Endodermal cell (in vitro differentiated cells): ENCODE results near the gene CACNA2D1. TPM values are rescaled to one million over a fixed set of nuclear protein-coding genes. Genes with fewer than 3 reads are reported as not detected.
"Not testable (repeated sequence)": the region's sequence is repeated elsewhere in the genome, so short reads cannot be mapped to it uniquely, and the experiment has no call there.

Source experiments
- DNase-seq: peaks from one replicate; pipeline ENCODE4 v3.0.0-alpha.2; 2017
- H3K27ac ChIP-seq: 2 replicates; pipeline ENCODE4 v1.5.1; 2013; ENCODE audit warnings: mild to moderate bottlenecking, low read depth, low read length, moderate library complexity
- H3K27me3 ChIP-seq: 2 replicates; pipeline ENCODE4 v1.6.1; 2013; ENCODE audit warnings: mild to moderate bottlenecking, low read length, moderate library complexity; ENCODE audit not compliant: insufficient read depth, control insufficient read depth, poor library complexity, severe bottlenecking
- H3K36me3 ChIP-seq: 2 replicates; pipeline ENCODE4 v1.7.0; 2013; ENCODE audit warnings: mild to moderate bottlenecking, low read length, moderate library complexity; ENCODE audit not compliant: control insufficient read depth, insufficient read depth
- H3K4me1 ChIP-seq: one replicate; pipeline ENCODE4 v1.7.0; 2013; ENCODE audit warnings: low read length; ENCODE audit not compliant: control insufficient read depth, insufficient read depth
- H3K4me3 ChIP-seq: 2 replicates; pipeline ENCODE4 v1.5.1; 2013; ENCODE audit warnings: mild to moderate bottlenecking, low read length, moderate library complexity
- H3K9ac ChIP-seq: 2 replicates; pipeline ENCODE4 v1.6.1; 2013; ENCODE audit warnings: mild to moderate bottlenecking, low read length, moderate library complexity; ENCODE audit not compliant: poor library complexity, severe bottlenecking; ENCODE audit errors: extremely low read depth
- H3K9me3 ChIP-seq: 2 replicates; pipeline ENCODE4 v1.6.1; 2013; ENCODE audit warnings: mild to moderate bottlenecking, low read length, moderate library complexity; ENCODE audit not compliant: control insufficient read depth
- H3K27ac Mint-ChIP-seq: 2 replicates; pipeline ENCODE4 v1.8.0; 2020; ENCODE audit warnings: mixed read lengths
- H3K27me3 Mint-ChIP-seq: 2 replicates; pipeline ENCODE4 v1.8.0; 2021; ENCODE audit warnings: mild to moderate bottlenecking, mixed read lengths; ENCODE audit not compliant: insufficient read depth
- H3K36me3 Mint-ChIP-seq: 2 replicates; pipeline ENCODE4 v1.8.0; 2020; ENCODE audit warnings: low read depth, mixed read lengths
- H3K4me1 Mint-ChIP-seq: 2 replicates; pipeline ENCODE4 v1.8.0; 2020; ENCODE audit warnings: mixed read lengths
- H3K4me3 Mint-ChIP-seq: 2 replicates; pipeline ENCODE4 v1.8.0; 2020; ENCODE audit warnings: mild to moderate bottlenecking, moderate library complexity, mixed read lengths
- H3K9me3 Mint-ChIP-seq: 2 replicates; pipeline ENCODE4 v1.8.0; 2020; ENCODE audit warnings: mild to moderate bottlenecking, mixed read lengths
- CTCF ChIP-seq: fragments of 200-600 bp; sonication (generic); conservative IDR thresholded peaks from 2 replicates; pipeline ENCODE4 v1.5.0; 2021; ENCODE audit warnings: antibody characterized with exemption, mild to moderate bottlenecking
- WGBS, 2 experiments: methylation state at CpG; one replicate each; pipeline versions ENCODE4 v1.1.5 to v1.1.7; 2013; ENCODE audit warnings: missing lambda C conversion rate in 2 of 2, mixed read lengths in 1 of 2; ENCODE audit not compliant: insufficient coverage in 1 of 2, insufficient read length in 1 of 2; 5-methylcytosine and 5-hydroxymethylcytosine counted together
- total RNA-seq, 2 donors: library from RNA; stranded (reverse); fragmentation: NEBNext Ultra II Directional in 1 of 2; extraction: Animal tissue kit (Norgen Biotek cat#: 25700) in 1 of 2; gene quantifications; 2 replicates in 1 of 2; 3 replicates in 1 of 2; pipeline ENCODE4 v1.2.1, GENCODE V29; 2021

Gene CACNA2D1
- total RNA-seq, 2 donors from 2014 or later = 16.9 to 26.8 TPM

GRCh38 chr7:82388138-82388537 lies 55.4 kb downstream of the CACNA2D1 start:
- Histone ChIP-seq H3K4me3 (no peak overlapping the region), H3K4me1 (no peaks in the 10 kb centered on the region)

GRCh38 chr7:82386571-82386970 lies 57.0 kb downstream of the CACNA2D1 start:
- H3K27me3 Mint-ChIP-seq, H3K27ac Mint-ChIP-seq, H3K9me3 ChIP-seq, H3K36me3 ChIP-seq, H3K9me3 Mint-ChIP-seq, DNase-seq, H3K4me1 Mint-ChIP-seq, H3K27me3 ChIP-seq, H3K4me1 ChIP-seq, H3K9ac ChIP-seq, H3K27ac ChIP-seq, H3K4me3 Mint-ChIP-seq, H3K36me3 Mint-ChIP-seq, H3K4me3 ChIP-seq: not testable (repeated sequence)
- 94 to 98% methylated on average over 5 to 6 of the region's 6 CpGs for WGBS, 2 experiments

More at GRCh38 chr7:82388138-82388537, 55.4 kb downstream of the CACNA2D1 start:
- Histone ChIP-seq H3K9ac (no peak overlapping the region), H3K27ac (no peak overlapping the region), H3K36me3 (no peaks in the 10 kb centered on the region), H3K27me3 (no peaks in the 10 kb centered on the region), H3K9me3 (peaks cover 7% of the 10 kb centered on the region)
- no peak for DNase-seq
- no peaks in the 10 kb centered on the region for H3K27me3 Mint-ChIP-seq
- H3K27ac Mint-ChIP-seq = no peak overlapping the region
- H3K4me1 Mint-ChIP-seq = peaks cover 11% of the 10 kb centered on the region
- H3K9me3 Mint-ChIP-seq = no peaks in the 10 kb centered on the region
- no peak for TF ChIP-seq CTCF
- WGBS, 2 experiments = 84 to 88% methylated on average over 2 of the region's 2 CpGs
- H3K4me3 Mint-ChIP-seq = no peak overlapping the region
- no peaks in the 10 kb centered on the region for H3K36me3 Mint-ChIP-seq

- Mint-ChIP-seq H3K36me3 (no peaks in the 10 kb centered on the region), H3K9me3 (no peaks in the 10 kb centered on the region), H3K4me1 (peaks cover 6% of the 10 kb centered on the region), H3K27ac (no peak overlapping the region), H3K4me3 (no peak overlapping the region), H3K27me3 (no peaks in the 10 kb centered on the region)
- no peak overlapping the region for H3K9ac ChIP-seq
- no peaks in the 10 kb centered on the region for H3K27me3 ChIP-seq
- no peaks in the 10 kb centered on the region for H3K36me3 ChIP-seq
- H3K4me1 ChIP-seq = no peaks in the 10 kb centered on the region
- DNase-seq = no peak
- no peaks in the 10 kb centered on the region for H3K9me3 ChIP-seq
- no peak overlapping the region for H3K27ac ChIP-seq
- TF ChIP-seq CTCF = no peak
- no peak overlapping the region for H3K4me3 ChIP-seq
- WGBS, 2 experiments = 88 to 100% methylated on average over 1 to 2 of the region's 2 CpGs
Measured at GRCh38 chr7:82384779-82385178, 58.8 kb downstream of the CACNA2D1 start.

GRCh38 chr7:82384051-82384464 lies 59.5 kb downstream of the CACNA2D1 start:
- no peak for TF ChIP-seq CTCF
- Mint-ChIP-seq H3K36me3 (no peaks in the 10 kb centered on the region), H3K27ac (no peak overlapping the region), H3K27me3 (no peaks in the 10 kb centered on the region), H3K4me3 (no peak overlapping the region), H3K9me3 (no peaks in the 10 kb centered on the region), H3K4me1 (peaks cover 5% of the 10 kb centered on the region)
- Histone ChIP-seq H3K36me3 (no peaks in the 10 kb centered on the region), H3K9me3 (no peaks in the 10 kb centered on the region), H3K9ac (no peak overlapping the region), H3K4me3 (no peak overlapping the region), H3K4me1 (no peaks in the 10 kb centered on the region), H3K27me3 (no peaks in the 10 kb centered on the region), H3K27ac (no peak overlapping the region)
- no peak for DNase-seq
- 91 to 93% methylated on average over 3 to 4 of the region's 4 CpGs for WGBS, 2 experiments
